Gastroesophageal sphincter (tissue), 4 donors: Measurements from ENCODE around the gene EPDR1. TPM values are rescaled to one million over a fixed set of nuclear protein-coding genes. Genes with fewer than 3 reads are reported as not detected.
A peak's percentile ranks its signal among the peaks of the same experiment; 100 is the strongest.

Experiments used
- ATAC-seq: fragments of 150-250 bp; one replicate; pipeline ENCODE4 v1.9.1; 2016; ENCODE audit warnings: mild to moderate bottlenecking, moderate library complexity
- H3K27ac ChIP-seq, 4 donors: fragments of 200-600 bp; sonication (generic) in 3 of 4; 1 replicate in 3 of 4; 2 replicates in 1 of 4; pipeline ENCODE4 v1.5.1; 2016 to 2019
- H3K27me3 ChIP-seq: fragments of 200-600 bp; sonication (generic); one replicate; pipeline ENCODE4 v1.5.1; 2019
- H3K36me3 ChIP-seq, 2 donors: fragments of 200-600 bp; sonication (generic); one replicate each; pipeline ENCODE4 v1.5.1; 2019; ENCODE audit warnings: control low read depth in 1 of 2
- H3K4me1 ChIP-seq, 3 donors: fragments of 200-600 bp; sonication (generic); 1 replicate in 2 of 3; 2 replicates in 1 of 3; pipeline ENCODE4 v1.5.1; 2016 to 2019; ENCODE audit warnings: control low read depth in 2 of 3
- H3K4me3 ChIP-seq, 2 donors: fragments of 200-600 bp; sonication (generic); one replicate each; pipeline ENCODE4 v1.5.1; 2019; ENCODE audit warnings: mild to moderate bottlenecking in 1 of 2, moderate library complexity in 1 of 2
- H3K9me3 ChIP-seq, 3 donors: fragments of 200-600 bp; sonication (generic); one replicate each; pipeline ENCODE4 v1.5.1; 2017 to 2019; ENCODE audit warnings: control low read depth in 2 of 3
- EP300 ChIP-seq: sonication (generic); formaldehyde crosslinking; IDR thresholded peaks from one replicate; pipeline ENCODE4 v1.6.1; 2017; ENCODE audit warnings: antibody characterized with exemption, mild to moderate bottlenecking
- POLR2A ChIP-seq, 2 donors: fragments of 450-650 bp; IDR thresholded peaks; one replicate each; pipeline ENCODE4 v1.6.1; 2017; ENCODE audit warnings: antibody characterized with exemption in 2 of 2, mild to moderate bottlenecking in 2 of 2, moderate library complexity in 1 of 2
- POLR2AphosphoS5 ChIP-seq: sonication (generic); formaldehyde crosslinking; IDR thresholded peaks from one replicate; pipeline ENCODE4 v1.6.1; 2017; ENCODE audit warnings: antibody characterized with exemption
- WGBS, 2 donors: methylation state at CpG; one replicate each; pipeline ENCODE4 v1.1.5; 2018; ENCODE audit warnings: low coverage in 1 of 2; 5-methylcytosine and 5-hydroxymethylcytosine counted together
- total RNA-seq, 4 donors: library from RNA; depleted of rRNA; stranded (reverse); fragments of >200 nt; gene quantifications; one replicate each; pipeline ENCODE4 v1.1.0, GENCODE V29; 2016
- TF ChIP-seq, protein P1 (sequence below), 4 experiments: fragments of 200-600 bp in 2 of 4; fragments of 450-650 bp in 2 of 4; sonication (generic) in 1 of 4; IDR thresholded peaks; one replicate each; pipeline ENCODE4 v1.5.1; 2017 to 2019; ENCODE audit warnings: antibody characterized with exemption in 4 of 4, mild to moderate bottlenecking in 2 of 4, moderate library complexity in 2 of 4

The EPDR1 gene
- total RNA-seq, 4 donors from 2014 or later: 14.3 to 43.8 (median 19.0) TPM

DNA sequence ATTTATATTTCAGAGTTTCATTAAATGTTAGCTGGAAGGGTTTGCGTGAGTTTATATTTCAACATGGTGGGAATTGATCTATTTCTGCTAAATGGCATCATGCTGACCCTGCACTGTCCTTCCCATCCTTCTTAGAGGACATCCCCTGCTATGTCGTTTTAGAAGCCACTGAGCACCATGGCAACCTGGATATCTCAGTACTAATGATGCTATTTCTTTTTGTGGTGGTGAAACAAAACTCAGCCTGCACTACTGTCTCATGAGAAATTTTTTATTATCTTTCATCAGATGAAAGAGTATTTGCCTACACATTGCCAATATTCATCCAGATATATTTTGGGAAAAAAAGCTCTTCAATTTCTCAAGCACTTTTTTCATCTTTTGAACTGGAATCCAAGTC lies 12.1 kb downstream of the EPDR1 start:
- no peak for TF ChIP-seq POLR2AphosphoS5
- TF ChIP-seq EP300: no peak
- no peak for TF ChIP-seq POLR2A (IDR thresholded peaks at IDR 0.05)
- TF ChIP-seq, protein P1, sequence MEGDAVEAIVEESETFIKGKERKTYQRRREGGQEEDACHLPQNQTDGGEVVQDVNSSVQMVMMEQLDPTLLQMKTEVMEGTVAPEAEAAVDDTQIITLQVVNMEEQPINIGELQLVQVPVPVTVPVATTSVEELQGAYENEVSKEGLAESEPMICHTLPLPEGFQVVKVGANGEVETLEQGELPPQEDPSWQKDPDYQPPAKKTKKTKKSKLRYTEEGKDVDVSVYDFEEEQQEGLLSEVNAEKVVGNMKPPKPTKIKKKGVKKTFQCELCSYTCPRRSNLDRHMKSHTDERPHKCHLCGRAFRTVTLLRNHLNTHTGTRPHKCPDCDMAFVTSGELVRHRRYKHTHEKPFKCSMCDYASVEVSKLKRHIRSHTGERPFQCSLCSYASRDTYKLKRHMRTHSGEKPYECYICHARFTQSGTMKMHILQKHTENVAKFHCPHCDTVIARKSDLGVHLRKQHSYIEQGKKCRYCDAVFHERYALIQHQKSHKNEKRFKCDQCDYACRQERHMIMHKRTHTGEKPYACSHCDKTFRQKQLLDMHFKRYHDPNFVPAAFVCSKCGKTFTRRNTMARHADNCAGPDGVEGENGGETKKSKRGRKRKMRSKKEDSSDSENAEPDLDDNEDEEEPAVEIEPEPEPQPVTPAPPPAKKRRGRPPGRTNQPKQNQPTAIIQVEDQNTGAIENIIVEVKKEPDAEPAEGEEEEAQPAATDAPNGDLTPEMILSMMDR (IDR thresholded peaks at IDR 0.05): no peak
- ATAC-seq: no peak
- no peaks in the 10 kb centered on the region for H3K27me3 ChIP-seq

GRCh38 chr7:37933018-37933566 lies 12.7 kb downstream of the EPDR1 start:
- 87 to 88% methylated on average over 9 of the region's 9 CpGs for WGBS, 2 donors
- Histone ChIP-seq H3K4me1 (no peaks in the 10 kb centered on the region), H3K27me3 (no peaks in the 10 kb centered on the region), H3K4me3 (no peak overlapping the region), H3K36me3 (no peaks in the 10 kb centered on the region), H3K9me3 (peaks cover 0 to 10% (median 0%) of the 10 kb centered on the region in 3 donors), H3K27ac (no peak overlapping the region)
- ATAC-seq: no peak
- TF ChIP-seq EP300: no peak
- TF ChIP-seq POLR2AphosphoS5: no peak
- TF ChIP-seq, protein P1 (IDR thresholded peaks at IDR 0.05): no peak

More for the DNA sequence above, 12.1 kb downstream of the EPDR1 start:
- H3K4me3 ChIP-seq: no peak overlapping the region
- peaks cover 0 to 10% (median 0%) of the 10 kb centered on the region in 3 donors for H3K9me3 ChIP-seq
- WGBS, 2 donors: 64 to 71% methylated on average over 2 of the region's 2 CpGs
- no peaks in the 10 kb centered on the region for H3K36me3 ChIP-seq
- no peaks in the 10 kb centered on the region for H3K4me1 ChIP-seq
- no peak overlapping the region for H3K27ac ChIP-seq

DNA sequence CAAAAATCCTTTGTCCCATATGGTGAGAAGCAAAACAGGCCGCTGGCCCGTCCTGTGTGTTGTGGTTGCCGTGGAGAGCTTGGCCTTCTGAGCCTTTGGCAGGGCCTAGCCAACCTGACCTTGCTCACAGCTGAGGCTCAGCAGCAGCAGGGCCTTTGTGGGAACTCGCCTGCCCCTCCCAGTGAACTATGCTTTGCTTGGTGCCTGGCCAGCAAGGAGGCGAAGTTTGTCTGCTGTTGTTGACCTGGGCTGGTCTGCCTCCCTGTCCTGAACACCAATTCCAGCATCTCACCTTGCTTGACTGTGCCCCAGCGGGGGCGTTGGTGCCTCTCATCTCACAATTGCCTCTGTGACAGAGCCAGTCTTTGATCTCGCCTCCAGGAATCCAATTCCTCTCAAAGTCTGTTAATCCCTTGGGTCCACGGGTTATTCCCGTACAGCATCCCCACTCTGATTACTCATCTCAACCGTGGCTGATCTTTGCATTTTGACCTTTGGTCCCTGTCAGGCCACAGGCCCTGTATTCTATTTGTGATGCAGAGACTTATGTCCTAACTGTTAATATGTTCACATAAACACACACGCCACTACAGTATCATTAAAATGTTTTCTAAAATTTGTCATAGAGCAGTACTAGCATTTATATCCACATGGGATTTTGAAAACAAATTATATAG lies 22.6 kb downstream of the EPDR1 start:
- peak overlapping the region in 3 of 4 donors; percentile 65 for H3K27ac ChIP-seq

DNA sequence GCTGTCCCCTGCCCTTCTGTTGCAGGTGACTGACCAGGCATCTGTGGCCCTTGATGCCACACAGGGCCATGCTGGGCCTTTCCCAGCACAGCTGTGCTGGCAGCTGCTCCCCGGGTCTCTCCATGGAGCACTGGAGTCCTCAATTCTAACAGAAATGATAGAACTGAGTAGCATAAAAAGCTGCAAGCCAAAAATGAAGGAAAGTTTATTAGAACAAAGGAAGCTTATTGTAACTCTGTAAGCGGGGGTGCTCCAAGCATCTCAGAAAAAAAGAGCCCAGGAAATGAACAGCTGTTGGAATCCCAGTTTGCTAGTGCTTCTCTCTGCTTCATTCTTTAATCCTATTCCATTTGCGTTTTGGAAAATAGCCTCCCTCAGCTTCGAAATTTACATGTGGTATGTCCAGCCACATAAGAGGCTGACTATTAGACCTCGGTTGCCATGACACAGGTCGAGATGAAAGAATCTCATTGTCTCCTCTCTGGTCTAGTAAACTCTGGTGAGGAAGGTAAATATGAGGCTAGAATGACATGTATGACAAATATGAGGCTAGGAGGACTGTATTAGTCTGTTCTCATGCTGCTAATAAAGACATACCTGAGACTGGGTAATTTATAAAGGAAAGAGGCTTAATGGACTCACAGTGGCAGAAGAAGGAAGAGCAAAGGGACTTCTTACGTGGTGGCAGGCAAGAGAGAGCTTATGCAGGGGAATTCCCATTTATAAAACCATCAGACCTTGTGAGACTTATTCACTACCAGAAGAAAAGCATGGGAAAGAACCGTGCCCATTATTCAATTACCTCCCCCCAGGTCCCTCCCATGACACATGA lies 23.7 kb downstream of the EPDR1 start:
- H3K27me3 ChIP-seq: no peaks in the 10 kb centered on the region
- no peak for ATAC-seq
- peak overlapping the region in 3 of 4 donors; percentile 61 to 65 (median 65) for H3K27ac ChIP-seq
- peaks cover 0 to 2% of the 10 kb centered on the region in 2 donors for H3K36me3 ChIP-seq
- H3K4me1 ChIP-seq: peaks cover 0 to 23% (median 0%) of the 10 kb centered on the region in 3 donors
- H3K4me3 ChIP-seq: no peak overlapping the region
- TF ChIP-seq EP300: no peak
- TF ChIP-seq, protein P1 (IDR thresholded peaks at IDR 0.05): no peak
- no peak for TF ChIP-seq POLR2AphosphoS5
- no peak for TF ChIP-seq POLR2A (IDR thresholded peaks at IDR 0.05)
- H3K9me3 ChIP-seq: no peaks in the 10 kb centered on the region
- 44 to 68% methylated on average over 6 to 7 of the region's 8 CpGs for WGBS, 2 donors

More for the DNA sequence above, 22.6 kb downstream of the EPDR1 start:
- 34 to 50% methylated on average over 8 to 10 of the region's 12 CpGs for WGBS, 2 donors
- Histone ChIP-seq H3K36me3 (no peaks in the 10 kb centered on the region), H3K27me3 (no peaks in the 10 kb centered on the region), H3K4me1 (peaks cover 0 to 23% (median 0%) of the 10 kb centered on the region in 3 donors), H3K4me3 (no peak overlapping the region), H3K9me3 (peaks cover 0 to 5% (median 0%) of the 10 kb centered on the region in 3 donors)
- TF ChIP-seq POLR2A (IDR thresholded peaks at IDR 0.05): no peak
- ATAC-seq: peak; percentile 66

DNA sequence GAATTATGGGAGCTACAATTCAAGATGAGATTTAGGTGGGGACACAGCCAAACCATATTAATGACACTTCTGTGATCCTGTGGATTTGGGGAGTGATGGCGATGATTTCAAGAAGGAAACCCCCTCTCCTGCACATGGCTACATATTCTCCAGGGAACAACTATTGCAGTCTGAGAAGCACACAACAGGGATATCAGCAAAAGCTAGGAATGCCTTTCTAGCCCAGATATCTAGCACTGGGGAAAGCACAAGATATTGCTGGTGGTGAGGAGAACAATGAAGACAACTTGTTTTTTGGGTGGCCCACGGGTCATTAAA lies 24.3 kb downstream of the EPDR1 start:
- no peak for ATAC-seq
- peak overlapping the region in 2 of 4 donors; percentile 61 to 65 for H3K27ac ChIP-seq
- no peaks in the 10 kb centered on the region for H3K27me3 ChIP-seq
- TF ChIP-seq POLR2AphosphoS5 (no peak), POLR2A (IDR thresholded peaks at IDR 0.05) (no peak), EP300 (no peak)
- TF ChIP-seq, protein P1 (IDR thresholded peaks at IDR 0.05): no peak
- WGBS, 2 donors: 82 to 83% methylated on average over 2 of the region's 2 CpGs
- peaks cover 0 to 6% of the 10 kb centered on the region in 2 donors for H3K36me3 ChIP-seq
- no peak overlapping the region for H3K4me3 ChIP-seq
- peaks cover 0 to 23% (median 0%) of the 10 kb centered on the region in 3 donors for H3K4me1 ChIP-seq
- H3K9me3 ChIP-seq: no peaks in the 10 kb centered on the region
